ENCODE measurements around the gene COQ7. TPM values are rescaled to one million over a fixed set of nuclear protein-coding genes. Genes with fewer than 3 reads are reported as not detected.

The COQ7 gene
- total and polyA plus RNA-seq, 2 of the 4 experiments (the other 2 are of a cell fraction) = 10.9 to 13.6 TPM

GRCh38 chr16:19066988-19067348 is 446 bp upstream of the COQ7 start:
- intact Hi-C loops (cut with micrococcal nuclease) (loop anchor here (1.0 to 10.0 kb wide), 3 partner anchors 70 to 262 kb away; partner anchors contain the start of genes ARL6IP1 and TMC7), dilution Hi-C loops (cut with HindIII; ENCODE audit: low sequenced_read_pairs, unreplicated experiment) (no loop called here), in situ Hi-C loops (cut with MboI; ENCODE audit: low sequenced_read_pairs) (no loop called here)
- Histone ChIP-seq H3K56ac (ENCODE audit: extremely low read depth, insufficient read depth, low read length) (no peak overlapping the region), H2BK15ac (ENCODE audit: low read depth, low read length) (no peak overlapping the region), H3K36me3 (ENCODE audit: control insufficient read depth, insufficient read depth, low read length) (no peaks in the 10 kb centered on the region), H2BK120ac (ENCODE audit: low read depth, low read length) (no peak overlapping the region), H2BK5ac (ENCODE audit: low read depth, low read length, poor library complexity, severe bottlenecking) (no peak overlapping the region), H3K23ac (ENCODE audit: low read depth, low read length) (no peak overlapping the region), H3K4me3 (ENCODE audit: insufficient read depth, low read depth, low read length) (no peak overlapping the region), H4K20me1 (ENCODE audit: insufficient read depth, low read length) (no peaks in the 10 kb centered on the region), H2AK5ac (ENCODE audit: low read depth, low read length) (no peak overlapping the region), H3K18ac (ENCODE audit: low read depth, low read length) (no peak overlapping the region), H4K8ac (ENCODE audit: low read depth in 2 of 2, low read length in 2 of 2) (peak overlapping the region; percentile 7 to 95; a peak in 3 of 4 replicates), H3K27me3 (ENCODE audit: control insufficient read depth, insufficient read depth, low read length) (no peaks in the 10 kb centered on the region), H3K9me1 (ENCODE audit: insufficient read depth, low read length) (no peaks in the 10 kb centered on the region), H3K4ac (ENCODE audit: low read depth, low read length) (no peak overlapping the region), H2AK9ac (replicated peaks; ENCODE audit: low read depth, low read length, poor library complexity) (no peak overlapping the region), H4K5ac (ENCODE audit: low read depth, low read length) (peak overlapping the region; percentile 51), H3K9ac (ENCODE audit: low read depth, low read length) (no peak overlapping the region), H4K91ac (ENCODE audit: insufficient read depth, low read depth, low read length) (no peak overlapping the region), H3K14ac (replicated peaks; ENCODE audit: low read depth, low read length) (no peak overlapping the region), H3K79me1 (ENCODE audit: low read depth in 1 of 2, low read length in 2 of 2) (peaks cover 0 to 11% of the 10 kb centered on the region in 2 experiments; a peak in 1 of 4 replicates), H3K4me1 (ENCODE audit: control insufficient read depth, insufficient read depth, low read length) (no peaks in the 10 kb centered on the region), H3K27ac (ENCODE audit: insufficient read depth, low read length) (no peak overlapping the region), H3K9me3 (ENCODE audit: control insufficient read depth, insufficient read depth, low read length) (no peaks in the 10 kb centered on the region), H2BK20ac (ENCODE audit: low read depth, low read length) (no peak overlapping the region), H3K4me2 (ENCODE audit: low read depth, low read length) (peak overlapping the region; percentile 30; the same call in 1 of the 2 replicates), H2AFZ (replicated peaks; ENCODE audit: low read length, poor library complexity) (peak overlapping the region; percentile 83)
- WGBS, 2 experiments (ENCODE audit: extremely low coverage in 2 of 2, insufficient read length in 1 of 2) = 0% methylated on average over 1 of the region's 9 CpGs; no CpG with 5 or more reads in 1 of the 2 experiments
- POLR2A ChIA-PET (ENCODE audit: unreplicated experiment) = no interaction called here
- BruUV-seq (replicated peaks) = no TSS peak
- ATAC-seq (ENCODE audit: low read depth) = no peak
- no peak for DNase-seq
- TF ChIP-seq SMC3 (IDR thresholded peaks at IDR 0.05; ENCODE audit: low read depth, low read length) = no peak
- TF ChIP-seq NFE2L2 (IDR thresholded peaks at IDR 0.05; ENCODE audit: low read depth, low read length) = no peak
- no peak for TF ChIP-seq MAZ (IDR thresholded peaks at IDR 0.05; ENCODE audit: borderline replicate concordance, low read depth, low read length)
- TF ChIP-seq, protein P1, sequence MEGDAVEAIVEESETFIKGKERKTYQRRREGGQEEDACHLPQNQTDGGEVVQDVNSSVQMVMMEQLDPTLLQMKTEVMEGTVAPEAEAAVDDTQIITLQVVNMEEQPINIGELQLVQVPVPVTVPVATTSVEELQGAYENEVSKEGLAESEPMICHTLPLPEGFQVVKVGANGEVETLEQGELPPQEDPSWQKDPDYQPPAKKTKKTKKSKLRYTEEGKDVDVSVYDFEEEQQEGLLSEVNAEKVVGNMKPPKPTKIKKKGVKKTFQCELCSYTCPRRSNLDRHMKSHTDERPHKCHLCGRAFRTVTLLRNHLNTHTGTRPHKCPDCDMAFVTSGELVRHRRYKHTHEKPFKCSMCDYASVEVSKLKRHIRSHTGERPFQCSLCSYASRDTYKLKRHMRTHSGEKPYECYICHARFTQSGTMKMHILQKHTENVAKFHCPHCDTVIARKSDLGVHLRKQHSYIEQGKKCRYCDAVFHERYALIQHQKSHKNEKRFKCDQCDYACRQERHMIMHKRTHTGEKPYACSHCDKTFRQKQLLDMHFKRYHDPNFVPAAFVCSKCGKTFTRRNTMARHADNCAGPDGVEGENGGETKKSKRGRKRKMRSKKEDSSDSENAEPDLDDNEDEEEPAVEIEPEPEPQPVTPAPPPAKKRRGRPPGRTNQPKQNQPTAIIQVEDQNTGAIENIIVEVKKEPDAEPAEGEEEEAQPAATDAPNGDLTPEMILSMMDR (conservative IDR thresholded peaks at IDR 0.05; ENCODE audit: low read depth, low read length) = no peak
- TF ChIP-seq MXI1 (IDR thresholded peaks at IDR 0.05; ENCODE audit: borderline replicate concordance, low read depth, low read length) = no peak
- no peak for TF ChIP-seq RAD21 (IDR thresholded peaks at IDR 0.05; ENCODE audit: low read length)
- no peak for TF ChIP-seq BHLHE40 (IDR thresholded peaks at IDR 0.05; ENCODE audit: low read depth, low read length)
- TF ChIP-seq MAFK (IDR thresholded peaks at IDR 0.05; ENCODE audit: low read depth, low read length) = no peak
- no peak for TF ChIP-seq FOS (IDR thresholded peaks at IDR 0.05; ENCODE audit: low read depth, low read length)
- TF ChIP-seq RCOR1 (IDR thresholded peaks at IDR 0.05; ENCODE audit: insufficient replicate concordance, low read length) = no peak
- no peak for TF ChIP-seq RFX5 (IDR thresholded peaks at IDR 0.05; ENCODE audit: low read depth, low read length)
- TF ChIP-seq CHD1 (IDR thresholded peaks at IDR 0.05; ENCODE audit: low read depth, low read length) = no peak
- TF ChIP-seq, protein P2, sequence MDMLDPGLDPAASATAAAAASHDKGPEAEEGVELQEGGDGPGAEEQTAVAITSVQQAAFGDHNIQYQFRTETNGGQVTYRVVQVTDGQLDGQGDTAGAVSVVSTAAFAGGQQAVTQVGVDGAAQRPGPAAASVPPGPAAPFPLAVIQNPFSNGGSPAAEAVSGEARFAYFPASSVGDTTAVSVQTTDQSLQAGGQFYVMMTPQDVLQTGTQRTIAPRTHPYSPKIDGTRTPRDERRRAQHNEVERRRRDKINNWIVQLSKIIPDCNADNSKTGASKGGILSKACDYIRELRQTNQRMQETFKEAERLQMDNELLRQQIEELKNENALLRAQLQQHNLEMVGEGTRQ (IDR thresholded peaks at IDR 0.05; ENCODE audit: low read depth, low read length) = no peak
- TF ChIP-seq CEBPB (IDR thresholded peaks at IDR 0.05; ENCODE audit: low read depth, low read length) = no peak
- TF ChIP-seq ELK1 (IDR thresholded peaks at IDR 0.05; ENCODE audit: borderline replicate concordance, low read depth, low read length) = no peak
- no peak for TF ChIP-seq POLR2A (IDR thresholded peaks at IDR 0.05; ENCODE audit: low read depth, low read length)
- CTCF ChIA-PET = interaction anchor here (0.5 to 1.4 kb wide), 3 partner anchors 14 to 84 kb away, joined by 3 to 5 read pairs (median 4); partner anchors contain the start of gene TMC7
